CD8-positive, alpha-beta memory T cell (primary cell): ENCODE results near the gene CHN1. TPM values are rescaled to one million over a fixed set of nuclear protein-coding genes. Genes with fewer than 3 reads are reported as not detected.

Experiments used
- CTCF ChIA-PET: fragments of 350-600 bp; sonication (Branson Sonifier 250); formaldehyde crosslinking; loops from one replicate; lab custom pipeline; 2021; ENCODE audit warnings: antibody characterized with exemption; lab: Charles Lee
- POLR2A ChIA-PET: fragments of 350-600 bp; sonication (Branson Sonifier 250); formaldehyde crosslinking; loops from one replicate; lab custom pipeline; 2021; ENCODE audit warnings: antibody characterized with exemption; lab: Charles Lee
- DNase-seq, 5 donors: peaks; one replicate each; pipeline versions ENCODE4 v3.0.0 to v3.0.0-alpha.2; 2020 to 2022; ENCODE audit warnings: mixed read lengths in 1 of 5
- H3K27ac ChIP-seq: one replicate; pipeline ENCODE4 v1.7.0; 2013; ENCODE audit warnings: low read depth, mild to moderate bottlenecking, low read length, moderate library complexity
- H3K27me3 ChIP-seq: 2 replicates; pipeline ENCODE4 v1.7.0; 2013; ENCODE audit warnings: low read length, mild to moderate bottlenecking; ENCODE audit not compliant: insufficient read depth, poor library complexity, severe bottlenecking
- H3K36me3 ChIP-seq: 2 replicates; pipeline ENCODE4 v1.7.0; 2013; ENCODE audit warnings: mild to moderate bottlenecking, low read length, moderate library complexity; ENCODE audit not compliant: insufficient read depth
- H3K4me1 ChIP-seq: 2 replicates; pipeline ENCODE4 v1.7.0; 2013; ENCODE audit warnings: mild to moderate bottlenecking, low read length, moderate library complexity; ENCODE audit not compliant: insufficient read depth
- H3K4me3 ChIP-seq: 2 replicates; pipeline ENCODE4 v1.7.0; 2013; ENCODE audit warnings: mild to moderate bottlenecking, low read length
- H3K9me3 ChIP-seq: 2 replicates; pipeline ENCODE4 v1.7.0; 2013; ENCODE audit warnings: mild to moderate bottlenecking, low read length
- H3K27ac Mint-ChIP-seq, 8 donors: one replicate each; pipeline ENCODE4 v1.8.0; 2020 to 2021; ENCODE audit warnings: mixed read lengths in 8 of 8, mild to moderate bottlenecking in 6 of 8, inconsistent platforms in 3 of 8, moderate library complexity in 3 of 8
- H3K27me3 Mint-ChIP-seq, 2 donors: one replicate each; pipeline ENCODE4 v1.8.0; 2020 to 2021; ENCODE audit warnings: mixed read lengths in 2 of 2, mild to moderate bottlenecking in 1 of 2, moderate library complexity in 1 of 2
- H3K36me3 Mint-ChIP-seq, 3 donors: one replicate each; pipeline ENCODE4 v1.8.0; 2020 to 2021; ENCODE audit warnings: mixed read lengths in 3 of 3, inconsistent platforms in 1 of 3, mild to moderate bottlenecking in 1 of 3
- H3K4me1 Mint-ChIP-seq, 3 donors: one replicate each; pipeline ENCODE4 v1.8.0; 2020 to 2021; ENCODE audit warnings: mixed read lengths in 3 of 3, inconsistent platforms in 1 of 3, mild to moderate bottlenecking in 1 of 3
- H3K4me3 Mint-ChIP-seq, 7 donors: one replicate each; pipeline ENCODE4 v1.8.0; 2020 to 2021; ENCODE audit warnings: mixed read lengths in 7 of 7, mild to moderate bottlenecking in 6 of 7, moderate library complexity in 4 of 7, inconsistent platforms in 2 of 7
- H3K9me3 Mint-ChIP-seq, 5 donors: one replicate each; pipeline ENCODE4 v1.8.0; 2020 to 2022; ENCODE audit warnings: mixed read lengths in 5 of 5, mild to moderate bottlenecking in 3 of 5, moderate library complexity in 2 of 5, inconsistent platforms in 1 of 5
- polyA plus RNA-seq: library from polyadenylated mRNA; unstranded; fragments of 300-500 nt; fragmentation: Illumina TruSeq; gene quantifications from one replicate; pipeline ENCODE4 v1.2.3, GENCODE V29; 2021
- total RNA-seq, 2 experiments: library from RNA; stranded (reverse); gene quantifications; one replicate each; pipeline ENCODE4 v1.2.3, GENCODE V29; 2021

The CHN1 gene
- total and polyA plus RNA-seq, 3 experiments from 2014 or later, result 13.1 to 22.1 (median 18.4) TPM

DNA sequence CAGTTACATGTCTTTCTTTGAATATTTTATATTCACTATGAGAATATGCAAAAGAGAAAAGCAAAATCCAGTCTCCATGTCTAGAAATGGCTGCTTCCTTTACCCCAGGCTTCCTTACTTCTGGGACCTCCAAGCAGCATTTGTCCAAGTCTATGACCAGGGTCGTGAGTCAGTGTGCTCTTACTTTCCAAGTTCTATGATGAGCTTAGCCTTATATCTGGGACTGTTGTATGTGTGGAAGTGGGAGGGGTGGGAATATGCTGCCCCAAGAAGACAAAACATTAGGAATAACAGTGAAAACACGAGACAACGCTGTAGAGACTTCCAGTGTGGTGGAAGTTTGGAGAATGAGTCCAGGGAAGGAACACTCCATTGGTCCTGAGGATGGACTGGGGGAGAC is 219.7 kb downstream of the CHN1 start:
- H3K27me3 Mint-ChIP-seq, result no peaks in the 10 kb centered on the region
- H3K4me3 Mint-ChIP-seq, result no peak overlapping the region
- ChIA-PET CTCF (interaction anchor here (1.5 kb wide), 1 partner anchor 14 kb away, joined by 5 read pairs; no protein-coding TSS in a partner anchor), POLR2A (interaction anchor here (0.6 kb wide), 1 partner anchor 198 kb away, joined by 6 read pairs; no protein-coding TSS in a partner anchor)
- no peaks in the 10 kb centered on the region for H3K9me3 ChIP-seq
- no peak overlapping the region for H3K4me3 ChIP-seq
- peaks cover 8% of the 10 kb centered on the region for H3K4me1 ChIP-seq
- H3K27ac ChIP-seq, result no peak overlapping the region
- peaks cover 9 to 28% (median 20%) of the 10 kb centered on the region in 3 donors for H3K4me1 Mint-ChIP-seq
- H3K9me3 Mint-ChIP-seq, result no peaks in the 10 kb centered on the region
- peak overlapping the region in 2 of 8 donors; percentile 58 to 59 for H3K27ac Mint-ChIP-seq
- no peaks in the 10 kb centered on the region for H3K27me3 ChIP-seq
- H3K36me3 ChIP-seq, result no peaks in the 10 kb centered on the region
- no peak for DNase-seq
- no peaks in the 10 kb centered on the region for H3K36me3 Mint-ChIP-seq

DNA sequence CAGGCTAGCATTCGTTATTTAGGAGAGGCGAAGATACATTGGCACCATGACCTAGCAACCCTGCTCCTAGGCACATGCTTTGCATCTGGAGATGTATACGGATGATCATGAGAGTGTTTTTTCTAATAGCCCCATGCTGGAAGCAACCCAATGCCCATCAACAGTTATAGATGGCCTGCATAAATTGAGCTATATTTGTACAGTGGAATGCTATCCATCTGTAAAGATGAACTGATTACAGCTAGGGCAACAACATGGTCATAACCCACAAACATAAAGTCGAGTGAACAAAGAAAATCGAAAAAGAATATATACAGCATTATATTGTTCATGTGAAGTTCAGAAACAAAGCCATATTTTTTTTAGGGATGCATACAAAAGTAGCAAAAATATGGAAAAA is 220.3 kb downstream of the CHN1 start:
- no peak for DNase-seq
- H3K27ac ChIP-seq, result no peak overlapping the region
- H3K27me3 ChIP-seq, result no peaks in the 10 kb centered on the region
- no peaks in the 10 kb centered on the region for H3K36me3 ChIP-seq
- no peaks in the 10 kb centered on the region for H3K9me3 ChIP-seq
- H3K4me3 ChIP-seq, result no peak overlapping the region
- no peaks in the 10 kb centered on the region for H3K9me3 Mint-ChIP-seq
- peaks cover 13% of the 10 kb centered on the region for H3K4me1 ChIP-seq
- ChIA-PET CTCF (interaction anchor here (1.5 kb wide), 1 partner anchor 14 kb away, joined by 5 read pairs; no protein-coding TSS in a partner anchor), POLR2A (interaction anchor here (0.6 kb wide), 1 partner anchor 199 kb away, joined by 6 read pairs; no protein-coding TSS in a partner anchor)
- H3K27me3 Mint-ChIP-seq, result no peaks in the 10 kb centered on the region
- H3K4me3 Mint-ChIP-seq, result no peak overlapping the region
- peaks cover 14 to 34% (median 26%) of the 10 kb centered on the region in 3 donors for H3K4me1 Mint-ChIP-seq
- H3K36me3 Mint-ChIP-seq, result no peaks in the 10 kb centered on the region
- H3K27ac Mint-ChIP-seq, result peak overlapping the region in 1 of 8 donors; percentile 80

DNA sequence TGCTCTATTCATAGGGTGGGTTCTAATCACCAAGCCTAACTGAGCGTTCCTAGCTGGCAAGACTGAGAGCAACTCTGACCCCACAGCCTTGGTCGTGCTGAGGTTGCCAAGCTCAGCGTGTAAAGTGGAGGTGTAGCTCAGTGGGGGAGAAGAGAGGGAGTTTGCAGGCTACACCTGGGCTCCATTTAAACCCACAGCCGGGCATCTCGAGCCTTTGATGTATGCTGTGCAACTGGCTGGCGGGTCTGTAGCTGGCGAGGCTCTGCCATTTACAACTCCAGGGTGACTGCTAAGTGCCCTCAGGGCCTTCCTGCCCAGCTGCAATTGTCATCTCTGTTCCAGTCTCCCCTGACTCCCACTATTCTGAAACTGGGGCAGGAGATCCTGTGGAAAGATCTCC is 220.9 kb downstream of the CHN1 start:
- peaks cover 17 to 37% (median 31%) of the 10 kb centered on the region in 3 donors for H3K4me1 Mint-ChIP-seq
- ChIA-PET CTCF (interaction anchor here (1.5 kb wide), 1 partner anchor 13 kb away, joined by 5 read pairs; no protein-coding TSS in a partner anchor), POLR2A (no interaction called here)
- Histone ChIP-seq H3K9me3 (no peaks in the 10 kb centered on the region), H3K4me1 (peaks cover 19% of the 10 kb centered on the region), H3K36me3 (no peaks in the 10 kb centered on the region), H3K4me3 (no peak overlapping the region), H3K27ac (no peak overlapping the region), H3K27me3 (no peaks in the 10 kb centered on the region)
- no peak for DNase-seq
- no peaks in the 10 kb centered on the region for H3K27me3 Mint-ChIP-seq
- no peak overlapping the region for H3K4me3 Mint-ChIP-seq
- H3K27ac Mint-ChIP-seq, result peak overlapping the region in 1 of 8 donors; percentile 20
- H3K9me3 Mint-ChIP-seq, result no peaks in the 10 kb centered on the region
- no peaks in the 10 kb centered on the region for H3K36me3 Mint-ChIP-seq

DNA sequence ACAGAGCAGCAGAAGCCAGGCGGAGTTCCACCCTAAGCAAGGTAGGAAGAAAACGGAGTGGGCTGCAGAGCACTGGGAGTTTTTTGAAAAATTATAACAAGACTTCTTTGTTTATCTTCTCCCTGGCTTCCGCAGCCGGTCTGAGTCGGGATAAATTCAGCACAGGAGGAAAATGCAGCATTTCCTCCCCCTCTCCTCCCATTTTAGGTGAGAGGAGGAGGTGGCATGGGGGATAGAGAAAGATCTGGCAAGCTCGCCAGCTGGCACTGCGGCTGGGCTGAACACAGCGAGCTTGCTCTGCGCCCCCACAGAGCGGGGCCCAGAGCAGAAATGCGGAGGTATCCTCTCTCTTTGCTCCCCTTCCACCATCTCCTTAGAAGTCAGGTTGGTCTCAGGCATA is 223.2 kb downstream of the CHN1 start:
- H3K36me3 ChIP-seq, result no peaks in the 10 kb centered on the region
- Mint-ChIP-seq H3K27me3 (peaks cover 0 to 2% of the 10 kb centered on the region in 2 donors), H3K4me1 (peaks cover 30 to 39% (median 37%) of the 10 kb centered on the region in 3 donors), H3K36me3 (no peaks in the 10 kb centered on the region), H3K9me3 (no peaks in the 10 kb centered on the region), H3K4me3 (no peak overlapping the region), H3K27ac (peak overlapping the region in 2 of 8 donors; percentile 25 to 90)
- no peaks in the 10 kb centered on the region for H3K27me3 ChIP-seq
- ChIA-PET POLR2A (no interaction called here), CTCF (interaction anchor here (1.8 kb wide), 1 partner anchor 10 kb away, joined by 9 read pairs; no protein-coding TSS in a partner anchor)
- DNase-seq, result no peak
- no peak overlapping the region for H3K4me3 ChIP-seq
- H3K4me1 ChIP-seq, result peaks cover 34% of the 10 kb centered on the region
- H3K27ac ChIP-seq, result no peak overlapping the region
- no peaks in the 10 kb centered on the region for H3K9me3 ChIP-seq

DNA sequence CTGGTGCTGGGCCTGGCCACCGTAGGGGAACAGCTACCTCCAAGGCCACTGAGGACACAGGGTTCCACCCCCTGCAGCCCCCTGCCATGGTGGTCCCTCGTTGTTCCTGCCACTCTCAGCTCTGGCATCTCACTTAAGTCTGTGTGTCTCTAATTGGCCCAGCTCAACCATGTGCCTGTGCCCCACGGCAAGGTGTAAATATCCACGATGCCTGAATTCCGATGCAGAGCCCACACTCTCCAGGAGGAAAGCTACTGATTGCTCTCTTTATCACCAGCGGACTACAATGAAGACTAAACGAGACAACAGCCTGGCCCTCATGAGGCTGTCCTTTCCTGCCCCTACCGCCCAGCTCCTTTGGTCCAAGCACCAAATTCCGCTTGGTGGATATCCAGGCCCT is 223.9 kb downstream of the CHN1 start:
- Mint-ChIP-seq H3K9me3 (no peaks in the 10 kb centered on the region), H3K4me3 (no peak overlapping the region), H3K36me3 (no peaks in the 10 kb centered on the region), H3K27ac (peak overlapping the region in 6 of 8 donors; percentile 53 to 98 (median 70)), H3K27me3 (peaks cover 0 to 2% of the 10 kb centered on the region in 2 donors), H3K4me1 (peaks cover 33 to 44% (median 42%) of the 10 kb centered on the region in 3 donors)
- no peak for DNase-seq
- H3K4me3 ChIP-seq, result no peak overlapping the region
- H3K27ac ChIP-seq, result no peak overlapping the region
- CTCF ChIA-PET, result interaction anchor here (1.8 kb wide), 1 partner anchor 9 kb away, joined by 9 read pairs; no protein-coding TSS in a partner anchor
- H3K4me1 ChIP-seq, result peaks cover 40% of the 10 kb centered on the region
- POLR2A ChIA-PET, result interaction anchor here (0.6 kb wide), 1 partner anchor 8 kb away, joined by 3 read pairs; no protein-coding TSS in a partner anchor
- H3K36me3 ChIP-seq, result no peaks in the 10 kb centered on the region
- H3K27me3 ChIP-seq, result no peaks in the 10 kb centered on the region
- no peaks in the 10 kb centered on the region for H3K9me3 ChIP-seq

DNA sequence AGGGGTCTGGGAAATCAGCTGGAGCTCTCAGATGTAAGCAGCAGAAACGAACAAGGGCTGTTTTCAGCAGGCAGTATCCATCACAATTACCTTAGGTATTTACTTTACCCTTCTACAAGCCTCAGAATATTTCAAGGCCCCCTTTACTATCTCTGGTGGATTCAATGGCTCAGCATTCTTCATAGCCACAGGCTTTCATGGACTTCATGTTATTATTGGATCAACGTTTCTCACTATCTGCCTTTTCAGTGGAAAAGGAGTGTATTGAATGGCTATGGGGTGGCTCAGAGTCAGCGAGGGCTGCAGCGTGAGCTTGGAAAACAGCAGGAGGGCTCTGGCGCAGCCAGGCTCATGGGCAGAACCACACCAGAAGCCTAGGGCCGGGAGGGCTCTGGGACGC is 224.3 kb downstream of the CHN1 start:
- H3K9me3 Mint-ChIP-seq, result no peaks in the 10 kb centered on the region
- DNase-seq, result no peak
- peaks cover 36 to 48% (median 46%) of the 10 kb centered on the region in 3 donors for H3K4me1 Mint-ChIP-seq
- H3K27ac ChIP-seq, result no peak overlapping the region
- H3K36me3 ChIP-seq, result no peaks in the 10 kb centered on the region
- H3K4me3 Mint-ChIP-seq, result no peak overlapping the region
- ChIA-PET POLR2A (interaction anchor here (0.6 kb wide), 1 partner anchor 8 kb away, joined by 3 read pairs; no protein-coding TSS in a partner anchor), CTCF (interaction anchor here (1.8 kb wide), 1 partner anchor 9 kb away, joined by 9 read pairs; no protein-coding TSS in a partner anchor)
- H3K27me3 ChIP-seq, result no peaks in the 10 kb centered on the region
- peak overlapping the region in 6 of 8 donors; percentile 37 to 98 (median 95) for H3K27ac Mint-ChIP-seq
- no peaks in the 10 kb centered on the region for H3K36me3 Mint-ChIP-seq
- H3K4me3 ChIP-seq, result no peak overlapping the region
- H3K27me3 Mint-ChIP-seq, result peaks cover 0 to 2% of the 10 kb centered on the region in 2 donors
- H3K9me3 ChIP-seq, result no peaks in the 10 kb centered on the region
- peaks cover 43% of the 10 kb centered on the region for H3K4me1 ChIP-seq

DNA sequence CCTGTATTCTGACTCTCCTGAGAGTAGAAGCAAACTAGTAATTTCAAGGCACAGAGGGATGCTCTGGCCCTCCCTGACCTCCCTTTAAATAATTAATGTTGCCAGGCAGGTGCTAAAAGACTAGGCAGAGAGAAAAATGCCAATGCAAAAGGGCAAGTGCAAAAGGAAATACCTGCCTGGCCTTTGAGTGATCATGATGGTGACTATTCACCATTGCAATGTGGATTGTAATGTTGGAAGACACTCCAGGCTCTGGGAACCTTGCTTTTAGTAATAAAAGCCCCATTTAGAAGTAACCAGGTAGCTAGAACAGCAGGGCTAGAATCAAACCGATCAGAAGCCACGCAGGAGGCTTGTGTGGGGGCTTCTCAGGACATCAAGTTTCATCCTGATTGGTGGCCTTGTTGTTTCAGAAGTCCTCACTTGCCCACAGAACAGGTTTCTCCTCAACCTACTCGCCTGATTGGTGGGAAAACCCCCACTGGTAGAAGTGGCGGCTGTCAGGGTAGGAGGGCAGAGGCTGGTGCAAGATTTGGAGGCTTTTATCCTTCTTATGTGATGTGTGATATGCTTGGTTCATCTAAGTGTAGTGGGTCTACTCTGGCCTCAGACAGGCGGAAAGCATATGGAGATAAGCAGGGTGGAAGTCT is 224.9 kb downstream of the CHN1 start:
- POLR2A ChIA-PET, result interaction anchor here (0.6 kb wide), 1 partner anchor 9 kb away, joined by 3 read pairs; no protein-coding TSS in a partner anchor
- H3K4me1 ChIP-seq, result peaks cover 47% of the 10 kb centered on the region

More for the DNA sequence above, 224.9 kb downstream of the CHN1 start:
- Mint-ChIP-seq H3K27ac (peak overlapping the region; percentile 29 to 98 (median 90)), H3K9me3 (no peaks in the 10 kb centered on the region), H3K27me3 (peaks cover 0 to 2% of the 10 kb centered on the region in 2 donors), H3K4me3 (peak overlapping the region in 1 of 7 donors; percentile 11), H3K4me1 (peaks cover 36 to 54% (median 49%) of the 10 kb centered on the region in 3 donors), H3K36me3 (no peaks in the 10 kb centered on the region)
- CTCF ChIA-PET, result interaction anchor here (1.8 kb wide), 1 partner anchor 8 kb away, joined by 9 read pairs; no protein-coding TSS in a partner anchor
- H3K9me3 ChIP-seq, result no peaks in the 10 kb centered on the region
- H3K4me3 ChIP-seq, result no peak overlapping the region
- no peaks in the 10 kb centered on the region for H3K36me3 ChIP-seq
- H3K27me3 ChIP-seq, result no peaks in the 10 kb centered on the region
- DNase-seq, result no peak
- no peak overlapping the region for H3K27ac ChIP-seq
